Middle frontal gyrus (tissue), 1 donor: ENCODE measurements around the gene DDIAS.
"Not testable (repeated sequence)": the region's sequence is repeated elsewhere in the genome, so short reads cannot be mapped to it uniquely, and the experiment has no call there.

Experiments
- DNase-seq: peaks from one replicate; pipeline ENCODE4 v3.0.0-alpha.2; 2015; ENCODE audit warnings: low spot score; ENCODE audit errors: extremely low spot score

Gene DDIAS

GRCh38 chr11:82922396-82923173 lies 21.0 kb downstream of the DDIAS start:
- DNase-seq: not testable (repeated sequence)

DNA sequence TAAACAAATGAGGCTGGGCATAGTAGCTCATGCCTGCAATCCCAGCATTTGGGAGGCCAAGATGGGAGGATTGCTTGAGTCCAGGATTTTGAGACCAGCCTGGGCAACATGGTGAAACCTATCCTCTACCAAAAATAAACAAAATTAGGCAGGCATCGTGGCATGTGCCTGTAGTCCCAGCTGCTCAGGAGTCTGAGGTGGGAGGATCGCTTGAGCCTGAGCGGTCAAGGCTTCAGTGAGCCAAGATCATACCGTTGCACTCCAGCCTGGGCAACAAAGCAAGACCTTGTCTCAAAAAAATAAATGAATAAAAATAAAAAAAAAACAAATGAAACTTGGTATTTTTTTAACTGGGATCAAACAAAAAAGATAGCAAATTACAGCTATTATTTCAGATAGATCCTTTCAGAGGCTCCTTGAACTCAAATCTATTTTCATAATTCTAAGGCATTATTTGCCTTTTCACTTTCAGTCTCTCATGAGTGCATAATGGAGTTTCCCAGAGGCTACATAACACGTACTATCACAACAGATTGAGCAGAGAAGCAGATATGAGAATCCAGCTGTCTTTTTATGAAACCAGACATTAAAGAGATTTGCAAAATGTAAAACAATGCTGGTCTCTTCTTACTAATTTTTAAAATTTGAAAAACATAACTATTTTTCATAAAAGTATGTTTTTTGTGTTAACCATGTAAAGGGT lies 23.1 kb downstream of the DDIAS start:
- DNase-seq: no peak

GRCh38 chr11:82927264-82927880 lies 25.8 kb downstream of the DDIAS start:
- DNase-seq: no peak

DNA sequence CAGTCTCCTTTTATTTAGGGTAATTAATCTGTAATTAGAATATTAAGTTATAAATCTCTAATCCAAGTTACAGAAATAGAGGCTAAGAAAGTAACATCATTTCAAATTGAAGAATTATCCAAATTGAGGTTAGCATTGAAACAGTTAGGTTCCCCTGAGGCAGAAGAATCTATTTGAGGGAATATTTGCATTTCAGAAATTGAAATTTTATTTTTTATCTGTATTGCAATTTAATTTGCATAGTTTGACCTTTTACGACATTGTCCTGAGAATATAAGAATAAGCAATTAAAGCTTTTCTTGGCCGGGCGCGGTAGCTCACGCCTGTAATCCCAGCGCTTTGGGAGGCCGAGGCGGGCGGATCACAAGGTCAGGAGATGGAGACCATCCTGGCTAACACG lies 27.6 kb downstream of the DDIAS start:
- no peak for DNase-seq

DNA sequence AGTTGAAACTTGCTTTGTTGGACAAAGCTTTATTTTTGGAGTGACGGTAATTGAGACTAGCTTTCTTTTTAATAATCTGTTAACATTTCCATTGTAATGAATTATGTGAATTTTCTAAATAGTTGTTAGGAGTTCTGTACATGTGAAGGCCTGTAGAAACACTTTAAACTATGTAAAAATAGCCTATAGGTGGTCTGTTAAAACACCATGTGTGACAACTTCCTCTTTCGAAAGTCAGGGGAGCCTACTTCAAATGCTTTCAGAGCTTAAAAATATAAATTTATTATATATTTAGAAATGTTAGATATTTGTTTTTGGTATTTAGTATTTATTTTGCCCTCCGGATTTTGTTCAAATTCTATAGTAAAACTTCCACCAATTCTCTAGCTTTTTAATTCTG lies 28.7 kb downstream of the DDIAS start:
- no peak for DNase-seq

DNA sequence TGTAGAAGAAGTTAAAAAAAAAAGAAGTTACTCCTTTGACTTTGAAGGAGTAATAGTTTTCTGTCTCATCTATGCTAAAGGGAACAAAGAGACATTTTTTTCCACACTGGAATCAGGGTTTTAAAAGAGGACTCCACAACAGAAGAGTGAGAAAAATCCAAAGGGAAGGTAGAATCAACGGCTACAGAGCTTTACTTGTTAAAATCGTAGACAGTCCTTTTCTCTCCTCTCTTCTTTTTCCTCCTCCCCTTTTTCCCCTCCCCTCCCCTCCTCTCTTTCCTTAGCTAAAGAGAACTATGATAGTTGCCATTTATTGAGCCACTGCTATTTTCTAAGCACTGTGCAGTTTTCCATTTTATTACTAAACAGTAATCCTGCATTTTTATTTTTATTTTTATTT lies 29.2 kb downstream of the DDIAS start:
- no peak for DNase-seq

DNA sequence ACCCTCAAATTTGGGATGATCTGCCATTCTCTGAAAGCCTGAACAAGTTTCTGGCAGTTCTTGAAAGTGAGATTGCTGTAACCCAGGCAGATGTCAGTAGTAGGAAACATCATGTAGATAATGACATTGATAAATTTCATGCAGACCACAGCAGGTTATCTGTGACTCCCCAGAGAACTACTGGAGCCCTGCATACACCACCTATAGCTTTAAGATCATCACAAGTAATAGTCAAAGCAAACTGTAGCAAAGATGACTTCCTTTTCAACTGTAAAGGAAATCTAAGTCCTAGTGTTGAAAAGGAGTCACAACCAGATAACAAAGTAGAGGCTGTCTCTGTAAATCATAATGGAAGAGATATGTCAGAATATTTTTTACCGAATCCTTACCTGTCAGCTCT lies 31.0 kb downstream of the DDIAS start:
- DNase-seq: no peak

- DNase-seq: no peak
Observed at GRCh38 chr11:82936261-82936660, 34.7 kb downstream of the DDIAS start.

GRCh38 chr11:82937554-82937953 lies 36.0 kb downstream of the DDIAS start:
- no peak for DNase-seq

GRCh38 chr11:82939456-82939855 lies 37.9 kb downstream of the DDIAS start:
- no peak for DNase-seq

GRCh38 chr11:82942376-82942775 lies 40.8 kb downstream of the DDIAS start:
- no peak for DNase-seq

DNA sequence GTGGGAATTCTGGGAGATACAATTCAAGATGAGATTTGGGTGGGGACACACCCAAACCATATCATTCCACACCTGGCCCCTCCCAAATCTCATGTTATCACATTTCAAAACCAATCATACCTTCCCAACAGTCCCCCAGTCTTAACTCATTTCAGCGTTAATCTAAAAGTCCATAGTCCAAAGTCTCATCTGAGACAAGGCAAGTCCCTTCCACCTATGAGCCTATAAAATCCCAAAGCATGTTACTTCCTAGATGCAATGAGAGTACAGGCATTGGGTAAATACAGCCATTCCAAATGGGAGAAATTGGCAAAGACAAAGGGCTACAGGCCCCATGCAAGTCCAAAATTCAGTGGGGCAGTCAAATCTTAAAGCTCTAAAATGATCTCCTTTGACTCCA lies 41.9 kb downstream of the DDIAS start:
- DNase-seq: not testable (repeated sequence)

GRCh38 chr11:82944198-82944597 lies 42.7 kb downstream of the DDIAS start:
- DNase-seq: no peak

GRCh38 chr11:82945041-82945440 lies 43.5 kb downstream of the DDIAS start:
- not testable (repeated sequence) for DNase-seq

DNA sequence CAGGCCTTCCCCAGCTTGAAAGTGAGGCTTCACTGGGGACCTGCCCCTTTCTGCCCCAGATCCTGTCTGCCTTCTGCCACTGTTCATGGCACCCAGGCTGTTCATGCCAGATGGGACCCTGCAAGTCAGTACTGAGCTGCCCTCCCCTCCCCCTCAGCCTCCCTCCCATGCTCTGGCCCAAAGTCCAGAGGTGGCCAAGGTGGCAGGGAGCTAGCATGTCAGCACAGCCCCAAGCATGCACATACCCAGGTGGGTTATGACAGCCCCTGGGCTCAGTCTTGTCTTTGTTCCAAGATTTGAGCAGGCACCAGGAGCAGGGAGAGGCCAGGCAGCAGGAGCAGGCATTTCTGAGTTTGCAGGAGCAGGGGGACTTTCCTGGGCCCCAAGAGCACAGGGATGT lies 44.1 kb downstream of the DDIAS start:
- no peak for DNase-seq

DNA sequence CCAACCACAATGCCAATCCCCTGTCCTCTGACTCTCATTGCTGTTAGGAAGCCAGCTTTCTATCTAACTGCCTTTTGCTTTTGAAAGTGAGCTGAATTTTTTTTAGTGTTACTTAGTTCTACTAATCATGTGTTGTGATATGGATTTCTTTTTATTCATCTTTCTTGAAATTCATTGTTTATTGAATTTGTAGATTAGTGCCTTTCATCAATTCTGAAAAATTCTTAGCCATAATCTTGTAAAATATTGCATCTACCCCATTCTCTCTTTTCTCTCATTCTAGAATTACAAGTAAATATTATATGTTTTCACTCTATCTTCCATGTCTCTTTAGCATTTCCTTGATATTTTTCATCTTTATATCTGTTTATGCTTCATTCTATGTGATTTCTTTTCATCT lies 47.8 kb downstream of the DDIAS start:
- DNase-seq: no peak

DNA sequence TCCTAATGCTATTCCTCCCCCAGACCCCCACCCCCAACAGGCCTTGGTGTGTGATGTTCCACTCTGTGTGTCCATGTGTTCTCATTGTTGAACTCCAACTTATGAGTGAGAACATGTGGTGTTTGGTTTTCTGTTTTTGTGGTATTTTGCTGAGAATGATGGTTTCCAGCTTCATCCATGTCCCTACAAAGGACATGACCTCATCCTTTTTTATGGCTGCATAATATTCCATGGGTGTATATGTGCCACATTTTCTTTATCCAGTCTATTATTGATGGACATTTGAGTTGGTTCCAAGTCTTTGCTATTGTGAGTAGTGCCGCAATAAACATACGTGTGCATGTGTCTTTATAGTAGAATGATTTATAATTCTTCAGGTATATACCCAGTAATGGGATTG lies 49.0 kb downstream of the DDIAS start:
- DNase-seq: not testable (repeated sequence)

GRCh38 chr11:82955736-82956453 lies 54.4 kb downstream of the DDIAS start:
- not testable (repeated sequence) for DNase-seq

GRCh38 chr11:82959987-82960778 lies 58.6 kb downstream of the DDIAS start:
- no peak for DNase-seq

GRCh38 chr11:82960779-82961143 lies 59.2 kb downstream of the DDIAS start:
- no peak for DNase-seq

GRCh38 chr11:82962021-82962420 lies 60.5 kb downstream of the DDIAS start:
- DNase-seq: not testable (repeated sequence)
